A673 (cell line): ENCODE data around the gene INPP4A. TPM values are rescaled to one million over a fixed set of nuclear protein-coding genes. Genes with fewer than 3 reads are reported as not detected.

ENCODE experiments used
- BruUV-seq: library from RNA; stranded (reverse); fragments of 400-500 nt; replicated peaks from 2 replicates; lab custom pipeline; 2021; lab: Mats Ljungman, UMichigan
- CTCF ChIA-PET: fragments of 300-600 bp; sonication (Branson Sonifier 250); formaldehyde crosslinking; loops from one replicate; lab custom pipeline; 2022; ENCODE audit warnings: antibody characterized with exemption; lab: Charles Lee
- POLR2A ChIA-PET: fragments of 300-600 bp; sonication (Branson Sonifier 250); formaldehyde crosslinking; loops from one replicate; lab custom pipeline; 2022; ENCODE audit warnings: antibody characterized with exemption; ENCODE audit not compliant: low non-redundant PET; lab: Charles Lee
- DNase-seq: peaks from one replicate; pipeline ENCODE4 v3.0.0-alpha.2; 2015; ENCODE audit warnings: low spot score
- H3K27ac ChIP-seq: fragments of 200-600 bp; sonication (generic); 2 replicates; pipeline ENCODE4 v1.5.1; 2016; ENCODE audit warnings: mixed run types, low read depth, mild to moderate bottlenecking, mixed read lengths, antibody characterized with exemption, low read length; ENCODE audit not compliant: poor library complexity, severe bottlenecking
- H3K27me3 ChIP-seq: fragments of 200-600 bp; sonication (generic); replicated peaks from 2 replicates; pipeline ENCODE4 v1.6.1; 2017; ENCODE audit warnings: mixed run types, low read depth, mild to moderate bottlenecking, mixed read lengths, antibody characterized with exemption, low read length; ENCODE audit not compliant: insufficient read depth, poor library complexity
- H3K36me3 ChIP-seq: fragments of 200-600 bp; sonication (generic); 2 replicates; pipeline ENCODE4 v1.6.1; 2016; ENCODE audit warnings: mixed run types, mild to moderate bottlenecking, mixed read lengths, antibody characterized with exemption, low read length; ENCODE audit not compliant: insufficient read depth, poor library complexity, severe bottlenecking
- H3K4me1 ChIP-seq: fragments of 200-600 bp; sonication (generic); 2 replicates; pipeline ENCODE4 v1.6.1; 2017; ENCODE audit warnings: mixed run types, mild to moderate bottlenecking, mixed read lengths, antibody characterized with exemption, low read length; ENCODE audit not compliant: insufficient read depth, poor library complexity, severe bottlenecking
- H3K4me3 ChIP-seq: fragments of 200-600 bp; sonication (generic); 2 replicates; pipeline ENCODE4 v1.5.1; 2016; ENCODE audit warnings: low read depth, mixed run types, mild to moderate bottlenecking, mixed read lengths, low read length; ENCODE audit not compliant: poor library complexity, severe bottlenecking
- H3K9me3 ChIP-seq: fragments of 200-600 bp; sonication (generic); 2 replicates; pipeline ENCODE4 v1.6.1; 2016; ENCODE audit warnings: mixed run types, low read depth, mild to moderate bottlenecking, mixed read lengths, antibody characterized with exemption, low read length; ENCODE audit not compliant: poor library complexity, severe bottlenecking
- EZH2 ChIP-seq: fragments of 200-600 bp; sonication (generic); IDR thresholded peaks from 2 replicates; pipeline ENCODE4 v1.6.1; 2017; ENCODE audit warnings: borderline replicate concordance, low read depth, mild to moderate bottlenecking, mixed read lengths, antibody characterized with exemption, low read length; ENCODE audit not compliant: poor library complexity, severe bottlenecking
- intact Hi-C: fragments of 100-400 bp; cut with micrococcal nuclease; formaldehyde crosslinking; loops from one replicate; pipeline ENCODE4 v1.10.0; 2022; ENCODE audit not compliant: unreplicated experiment
- total RNA-seq: library from RNA; stranded (reverse); gene quantifications from 2 replicates; pipeline ENCODE4 v1.2.3, GENCODE V29; 2021
- TF ChIP-seq, protein P1 (sequence below): fragments of 300-800, 200-600 bp; sonication (generic); conservative IDR thresholded peaks from 2 replicates; pipeline ENCODE4 v1.5.1; 2017; ENCODE audit warnings: low read depth, mild to moderate bottlenecking, antibody characterized with exemption, low read length, moderate library complexity, mixed read lengths

Gene INPP4A
- total RNA-seq, 1 experiment from 2014 or later: 33.5 TPM

DNA sequence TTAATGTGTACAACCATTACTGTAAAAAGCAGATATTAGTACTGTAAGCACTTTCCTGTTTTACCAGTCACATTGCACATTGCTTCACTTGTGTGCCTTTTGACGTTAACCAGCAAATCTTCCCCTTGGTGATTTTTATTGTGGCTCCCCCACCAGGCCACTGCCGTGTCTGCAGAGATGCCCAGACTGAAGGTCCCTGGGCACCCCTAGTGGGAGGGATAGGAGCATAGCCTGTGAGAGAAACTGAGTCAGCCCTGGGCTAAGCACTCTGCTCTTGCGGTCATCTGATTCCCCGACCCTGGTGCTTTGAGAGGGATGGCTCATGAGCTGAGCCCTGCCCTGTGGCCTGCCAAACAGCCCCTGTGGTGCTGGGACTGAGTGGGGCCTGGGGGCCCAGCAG is 73.4 kb downstream of the INPP4A start:
- BruUV-seq: no TSS peak
- ChIA-PET CTCF (no interaction called here), POLR2A (no interaction called here)
- TF ChIP-seq, protein P1, sequence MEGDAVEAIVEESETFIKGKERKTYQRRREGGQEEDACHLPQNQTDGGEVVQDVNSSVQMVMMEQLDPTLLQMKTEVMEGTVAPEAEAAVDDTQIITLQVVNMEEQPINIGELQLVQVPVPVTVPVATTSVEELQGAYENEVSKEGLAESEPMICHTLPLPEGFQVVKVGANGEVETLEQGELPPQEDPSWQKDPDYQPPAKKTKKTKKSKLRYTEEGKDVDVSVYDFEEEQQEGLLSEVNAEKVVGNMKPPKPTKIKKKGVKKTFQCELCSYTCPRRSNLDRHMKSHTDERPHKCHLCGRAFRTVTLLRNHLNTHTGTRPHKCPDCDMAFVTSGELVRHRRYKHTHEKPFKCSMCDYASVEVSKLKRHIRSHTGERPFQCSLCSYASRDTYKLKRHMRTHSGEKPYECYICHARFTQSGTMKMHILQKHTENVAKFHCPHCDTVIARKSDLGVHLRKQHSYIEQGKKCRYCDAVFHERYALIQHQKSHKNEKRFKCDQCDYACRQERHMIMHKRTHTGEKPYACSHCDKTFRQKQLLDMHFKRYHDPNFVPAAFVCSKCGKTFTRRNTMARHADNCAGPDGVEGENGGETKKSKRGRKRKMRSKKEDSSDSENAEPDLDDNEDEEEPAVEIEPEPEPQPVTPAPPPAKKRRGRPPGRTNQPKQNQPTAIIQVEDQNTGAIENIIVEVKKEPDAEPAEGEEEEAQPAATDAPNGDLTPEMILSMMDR: peak; percentile 63
- TF ChIP-seq EZH2: no peak
- Histone ChIP-seq H3K27ac (no peak overlapping the region), H3K4me3 (no peak overlapping the region), H3K9me3 (no peaks in the 10 kb centered on the region), H3K36me3 (no peaks in the 10 kb centered on the region), H3K27me3 (no peaks in the 10 kb centered on the region), H3K4me1 (peaks cover 30% of the 10 kb centered on the region)
- intact Hi-C loops: no loop called here
- DNase-seq: peak; percentile 45

DNA sequence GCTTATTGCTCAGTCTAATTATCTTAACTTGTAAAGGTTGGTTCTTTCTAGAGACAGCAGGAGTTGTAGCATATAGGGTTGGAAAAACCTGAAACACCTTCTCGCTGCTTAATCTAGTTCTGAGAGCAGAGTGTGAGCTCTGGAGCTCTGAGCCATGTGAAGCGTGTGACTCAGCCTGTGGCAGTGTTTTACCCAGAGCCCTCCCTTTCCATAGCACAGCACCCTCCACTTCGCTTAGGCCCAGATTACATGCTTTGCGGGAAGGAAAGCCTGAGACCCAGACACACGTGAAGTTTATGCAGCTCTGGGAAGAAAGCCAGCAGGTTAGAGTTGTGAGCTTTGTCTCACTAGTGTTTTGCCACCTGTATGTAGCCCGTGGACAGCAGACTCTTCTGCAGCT is 74.5 kb downstream of the INPP4A start:
- Histone ChIP-seq H3K27me3 (no peaks in the 10 kb centered on the region), H3K9me3 (no peaks in the 10 kb centered on the region), H3K36me3 (no peaks in the 10 kb centered on the region), H3K4me3 (no peak overlapping the region), H3K4me1 (peaks cover 30% of the 10 kb centered on the region), H3K27ac (no peak overlapping the region)
- intact Hi-C loops: no loop called here
- no TSS peak for BruUV-seq
- ChIA-PET POLR2A (no interaction called here), CTCF (interaction anchor here (0.8 kb wide), 1 partner anchor 50 kb away, joined by 3 read pairs; no protein-coding TSS in a partner anchor)
- no peak for DNase-seq
- TF ChIP-seq, protein P1: no peak
- no peak for TF ChIP-seq EZH2

DNA sequence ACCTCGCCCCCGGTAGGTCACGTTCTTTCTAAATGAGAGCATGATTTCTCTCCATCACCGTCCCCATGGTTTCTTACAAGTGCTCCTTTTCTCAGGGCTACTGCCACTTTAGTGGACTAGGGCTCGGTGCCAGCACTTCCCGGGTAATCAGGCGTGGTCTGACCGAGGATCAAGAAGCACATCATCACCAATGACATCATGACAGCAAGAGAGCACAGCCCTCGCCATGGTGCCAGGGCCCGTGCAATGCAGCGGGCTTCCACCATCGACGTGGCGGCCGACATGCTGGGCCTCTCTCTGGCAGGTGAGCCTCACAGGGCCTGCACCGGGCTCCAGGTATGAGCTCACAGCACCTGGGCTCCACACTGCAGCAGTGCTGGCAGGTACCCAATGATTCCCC is 75.2 kb downstream of the INPP4A start:
- Histone ChIP-seq H3K36me3 (no peaks in the 10 kb centered on the region), H3K9me3 (no peaks in the 10 kb centered on the region), H3K4me1 (peaks cover 25% of the 10 kb centered on the region), H3K27ac (no peak overlapping the region), H3K27me3 (no peaks in the 10 kb centered on the region), H3K4me3 (no peak overlapping the region)
- no TSS peak for BruUV-seq
- intact Hi-C loops: no loop called here
- CTCF ChIA-PET: no interaction called here
- POLR2A ChIA-PET: no interaction called here
- no peak for TF ChIP-seq EZH2
- TF ChIP-seq, protein P1: no peak
- DNase-seq: no peak
